AG04450 (cell line): ENCODE measurements around the gene ABCC3. TPM values are rescaled to one million over a fixed set of nuclear protein-coding genes. Genes with fewer than 3 reads are reported as not detected.

ENCODE experiments used
- CTCF ChIA-PET: fragments of 300-600, 350-600 bp; formaldehyde crosslinking; extraction: SDS; loops from one replicate; lab custom pipeline; 2022; ENCODE audit warnings: antibody characterized with exemption, inconsistent platforms; lab: Charles Lee
- POLR2A ChIA-PET: fragments of 350-600 bp; formaldehyde crosslinking; extraction: SDS; loops from one replicate; lab custom pipeline; 2021; ENCODE audit warnings: antibody characterized with exemption, inconsistent platforms; lab: Yijun Ruan, JAX
- DNase-seq: peaks from one replicate; pipeline ENCODE4 v3.0.0-alpha.2; 2011; ENCODE audit warnings: low read depth, low spot score
- H3K27ac ChIP-seq: one replicate; pipeline ENCODE4 v1.5.1; 2012; ENCODE audit warnings: low read depth, low read length, control low read depth
- H3K27me3 ChIP-seq: one replicate; pipeline ENCODE4 v1.6.0; 2012; ENCODE audit warnings: low read length; ENCODE audit not compliant: control insufficient read depth, insufficient read depth
- H3K4me3 ChIP-seq: 2 replicates; pipeline ENCODE4 v1.5.1; 2011; ENCODE audit warnings: mild to moderate bottlenecking, low read depth, low read length, control low read depth
- H3K9me3 ChIP-seq: 2 replicates; pipeline ENCODE4 v1.5.1; 2012; ENCODE audit warnings: low read length; ENCODE audit not compliant: control insufficient read depth, insufficient read depth
- CTCF ChIP-seq: IDR thresholded peaks from 2 replicates; pipeline ENCODE4 v1.5.1; 2011; ENCODE audit warnings: low read depth, low read length, control low read depth, inconsistent platforms
- polyA plus RNA-seq: library from polyadenylated mRNA; depleted of rRNA; stranded (reverse); fragments of >200 nt; gene quantifications from 2 replicates; pipeline ENCODE4 v1.2.3, GENCODE V29; 2011

The ABCC3 gene
- polyA plus RNA-seq, 1 experiment, result 21.7 TPM

GRCh38 chr17:50683434-50684287, 49.0 kb downstream of the ABCC3 start:
- ChIA-PET CTCF (interaction anchor here (1.4 to 3.7 kb wide), 3 partner anchors 11 to 133 kb away, joined by 4 to 28 read pairs (median 17); no protein-coding TSS in a partner anchor), POLR2A (no interaction called here)
- no peak for TF ChIP-seq CTCF
- no peaks in the 10 kb centered on the region for H3K27me3 ChIP-seq
- H3K27ac ChIP-seq, result no peak overlapping the region
- DNase-seq, result no peak
- H3K9me3 ChIP-seq, result no peaks in the 10 kb centered on the region; the same call in 1 of the 2 replicates
- no peak overlapping the region for H3K4me3 ChIP-seq

GRCh38 chr17:50684288-50684611, 49.6 kb downstream of the ABCC3 start:
- no peak for TF ChIP-seq CTCF
- no peak for DNase-seq
- H3K27me3 ChIP-seq, result no peaks in the 10 kb centered on the region
- H3K4me3 ChIP-seq, result no peak overlapping the region
- ChIA-PET POLR2A (no interaction called here), CTCF (interaction anchor here (1.4 to 3.3 kb wide), 2 partner anchors 11 to 54 kb away, joined by 4 to 17 read pairs; no protein-coding TSS in a partner anchor)
- H3K27ac ChIP-seq, result no peak overlapping the region
- H3K9me3 ChIP-seq, result no peaks in the 10 kb centered on the region; the same call in 1 of the 2 replicates

GRCh38 chr17:50684612-50685333, 50.1 kb downstream of the ABCC3 start:
- POLR2A ChIA-PET, result no interaction called here
- Histone ChIP-seq H3K27ac (no peak overlapping the region), H3K27me3 (no peaks in the 10 kb centered on the region), H3K4me3 (no peak overlapping the region), H3K9me3 (no peaks in the 10 kb centered on the region; the same call in 1 of the 2 replicates)
- TF ChIP-seq CTCF, result no peak
- CTCF ChIA-PET, result interaction anchor here (1.4 to 3.3 kb wide), 2 partner anchors 10 to 55 kb away, joined by 4 to 17 read pairs; no protein-coding TSS in a partner anchor
- DNase-seq, result no peak

- no peak overlapping the region for H3K27ac ChIP-seq
- TF ChIP-seq CTCF, result no peak
- no peak for DNase-seq
- CTCF ChIA-PET, result interaction anchor here (3.3 kb wide), 1 partner anchor 10 kb away, joined by 17 read pairs; no protein-coding TSS in a partner anchor
- H3K27me3 ChIP-seq, result no peaks in the 10 kb centered on the region
- POLR2A ChIA-PET, result no interaction called here
- H3K9me3 ChIP-seq, result no peaks in the 10 kb centered on the region; the same call in 1 of the 2 replicates
- H3K4me3 ChIP-seq, result no peak overlapping the region
Measured at GRCh38 chr17:50685334-50685665, 50.6 kb downstream of the ABCC3 start.
